ENCODE results near the gene TMEM229B. TPM values are rescaled to one million over a fixed set of nuclear protein-coding genes. Genes with fewer than 3 reads are reported as not detected.

The TMEM229B gene
- total RNA-seq, result 1 to 10 TPM; 1.2 to 4.6 (median 2.9) TPM
- polyA plus RNA-seq, result 10 to 100 TPM in 1 of 2 donors, 1 to 10 TPM in 1; 2.1 to 11.9 TPM
- long read RNA-seq, donor 1, partial matches to known transcripts, result 0 of 1 reads
- long read RNA-seq, donor 1, other reads (novel, unspliced or antisense), result 1 of 1 reads
- long read RNA-seq, donor 2, full-length matches to known transcripts, result 1 of 1 reads
- long read RNA-seq, donor 2, partial matches to known transcripts, result 0 of 1 reads
- long read RNA-seq, donor 2, other reads (novel, unspliced or antisense), result 0 of 1 reads
- long read RNA-seq, donor 3, partial matches to known transcripts, result 1 of 5 reads
- long read RNA-seq, donor 3, other reads (novel, unspliced or antisense), result 3 of 5 reads

DNA sequence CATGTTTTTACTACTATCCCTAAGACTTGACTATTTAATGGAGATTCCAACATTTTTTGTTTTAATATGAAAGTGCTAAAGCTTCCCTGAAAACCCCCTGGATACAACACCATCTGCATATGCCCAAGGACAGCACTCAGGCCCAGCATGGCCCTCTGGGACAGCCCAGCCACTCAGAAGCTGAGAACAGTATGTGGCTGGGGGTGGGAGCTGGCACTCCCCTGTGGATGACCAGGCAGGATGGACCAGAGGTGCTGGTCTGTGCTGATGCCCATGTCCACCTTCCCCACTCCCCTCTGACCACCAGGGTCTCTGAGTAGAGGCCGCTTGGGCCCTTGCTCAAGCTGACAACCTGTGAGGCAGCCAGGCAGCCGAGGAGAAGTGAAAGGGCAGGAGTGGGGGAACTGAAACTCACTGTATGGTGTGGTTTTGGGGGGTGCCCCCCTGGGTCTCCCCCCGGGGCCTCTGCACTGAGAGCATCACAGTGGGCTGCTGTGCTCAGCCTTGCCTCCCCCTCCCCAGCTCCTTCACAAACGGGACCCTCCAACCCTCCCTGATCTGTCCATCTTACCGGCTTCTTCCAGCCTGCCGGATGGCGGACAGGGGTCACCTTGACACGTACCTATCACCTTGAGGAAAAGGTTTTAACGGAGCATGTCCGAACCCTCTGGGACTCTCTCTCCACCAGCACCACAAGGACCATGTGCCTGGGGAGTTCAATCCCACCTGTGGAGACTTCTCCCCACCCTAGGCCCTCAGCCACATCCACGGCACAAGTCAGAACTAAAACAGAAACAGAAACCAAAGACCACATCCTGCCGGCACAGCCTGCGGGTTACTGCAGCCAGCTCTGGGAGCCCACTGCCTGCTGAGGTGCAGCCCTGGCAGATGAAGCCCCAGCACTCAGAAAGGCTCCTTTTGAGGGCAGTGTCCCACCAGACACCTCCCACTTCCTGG, at the start of gene TMEM229B:
TMEM229B (minus strand) TSS at position 785 of the 957 bp plus-strand sequence. CDS start 14,798 bp downstream, outside the sequence.
- Histone ChIP-seq H3K27ac (peak within 1 kb of the TSS in 1 of 2 donors; percentile 35), H3K4me3 (peak within 1 kb of the TSS; percentile 23), H3K27me3 (no peaks in the 10 kb centered on the region), H3K4me1 (ENCODE audit: insufficient read depth) (no peaks in the 10 kb centered on the region), H3K9me3 (no peaks in the 10 kb centered on the region), H3K36me3 (no peaks in the 10 kb centered on the region)
- WGBS, 3 donors, result 53 to 74% (median 71%) methylated on average over 13 of the region's 13 CpGs
- intact Hi-C loops (cut with DNase I), result no loop called here
- TF ChIP-seq POLR2A (IDR thresholded peaks at IDR 0.05) (no peak), EP300 (IDR thresholded peaks at IDR 0.05) (no peak)
- TF ChIP-seq, protein P1, sequence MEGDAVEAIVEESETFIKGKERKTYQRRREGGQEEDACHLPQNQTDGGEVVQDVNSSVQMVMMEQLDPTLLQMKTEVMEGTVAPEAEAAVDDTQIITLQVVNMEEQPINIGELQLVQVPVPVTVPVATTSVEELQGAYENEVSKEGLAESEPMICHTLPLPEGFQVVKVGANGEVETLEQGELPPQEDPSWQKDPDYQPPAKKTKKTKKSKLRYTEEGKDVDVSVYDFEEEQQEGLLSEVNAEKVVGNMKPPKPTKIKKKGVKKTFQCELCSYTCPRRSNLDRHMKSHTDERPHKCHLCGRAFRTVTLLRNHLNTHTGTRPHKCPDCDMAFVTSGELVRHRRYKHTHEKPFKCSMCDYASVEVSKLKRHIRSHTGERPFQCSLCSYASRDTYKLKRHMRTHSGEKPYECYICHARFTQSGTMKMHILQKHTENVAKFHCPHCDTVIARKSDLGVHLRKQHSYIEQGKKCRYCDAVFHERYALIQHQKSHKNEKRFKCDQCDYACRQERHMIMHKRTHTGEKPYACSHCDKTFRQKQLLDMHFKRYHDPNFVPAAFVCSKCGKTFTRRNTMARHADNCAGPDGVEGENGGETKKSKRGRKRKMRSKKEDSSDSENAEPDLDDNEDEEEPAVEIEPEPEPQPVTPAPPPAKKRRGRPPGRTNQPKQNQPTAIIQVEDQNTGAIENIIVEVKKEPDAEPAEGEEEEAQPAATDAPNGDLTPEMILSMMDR (IDR thresholded peaks at IDR 0.05), result no peak
- peak in 2 of 5 donors; percentile 25 to 39 for DNase-seq

DNA sequence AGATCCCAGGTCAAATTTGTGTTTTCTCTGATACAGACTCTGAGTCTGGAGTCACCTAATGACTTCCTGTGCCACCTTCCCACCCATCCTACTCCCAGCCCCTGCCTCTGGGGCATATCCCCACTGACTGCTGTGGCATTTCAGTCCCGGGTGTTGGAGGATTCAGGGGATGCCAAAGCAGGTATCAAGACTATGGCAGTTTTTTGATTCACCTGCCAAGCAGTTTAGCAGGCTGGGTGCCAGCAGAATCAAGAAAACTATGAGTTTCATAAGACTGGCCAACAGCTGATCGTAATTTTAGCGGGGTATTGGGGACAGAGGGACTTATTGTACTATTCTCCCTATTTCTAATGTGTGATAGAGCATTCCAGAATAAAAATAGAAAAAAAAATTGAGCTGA, 49.2 kb upstream of the TMEM229B start:
- no peak for DNase-seq
- no peaks in the 10 kb centered on the region for H3K4me1 ChIP-seq (ENCODE audit: insufficient read depth)
- WGBS, 3 donors, result 80 to 89% (median 83%) methylated on average over 3 of the region's 3 CpGs
- no peaks in the 10 kb centered on the region for H3K9me3 ChIP-seq
- H3K27me3 ChIP-seq, result no peaks in the 10 kb centered on the region
- no peaks in the 10 kb centered on the region for H3K36me3 ChIP-seq
- TF ChIP-seq, protein P1 (IDR thresholded peaks at IDR 0.05), result no peak
- TF ChIP-seq POLR2A (IDR thresholded peaks at IDR 0.05) (no peak), EP300 (IDR thresholded peaks at IDR 0.05) (no peak)
- no peak overlapping the region for H3K27ac ChIP-seq
- intact Hi-C loops (cut with DNase I), result no loop called here
- H3K4me3 ChIP-seq, result no peak overlapping the region

DNA sequence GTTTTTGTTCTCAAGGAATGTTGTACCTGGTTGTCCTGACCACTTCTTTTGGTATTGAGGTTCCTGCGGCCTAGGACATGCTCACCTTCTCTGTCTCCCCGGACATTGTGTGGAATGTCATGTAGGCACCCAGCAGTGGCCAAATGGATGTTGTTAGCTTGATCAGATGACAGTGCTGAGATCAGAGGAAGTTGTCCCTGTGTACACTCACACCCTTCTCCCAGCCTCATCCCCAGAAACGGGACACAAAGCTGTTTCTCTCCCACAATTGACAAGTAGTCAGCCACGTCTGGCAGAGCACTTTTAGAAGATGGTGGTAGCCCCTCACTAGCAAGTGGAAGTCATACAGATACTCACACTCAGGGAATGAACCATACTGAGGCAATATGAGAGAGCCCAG, 47.6 kb upstream of the TMEM229B start:
- intact Hi-C loops (cut with DNase I), result no loop called here
- DNase-seq, result no peak
- H3K36me3 ChIP-seq, result no peaks in the 10 kb centered on the region
- H3K27me3 ChIP-seq, result no peaks in the 10 kb centered on the region
- WGBS, 3 donors, result 79 to 83% (median 81%) methylated on average over 4 of the region's 4 CpGs
- H3K9me3 ChIP-seq, result no peaks in the 10 kb centered on the region
- TF ChIP-seq POLR2A (IDR thresholded peaks at IDR 0.05) (no peak), EP300 (IDR thresholded peaks at IDR 0.05) (no peak)
- TF ChIP-seq, protein P1 (IDR thresholded peaks at IDR 0.05), result no peak
- H3K4me1 ChIP-seq (ENCODE audit: insufficient read depth), result no peaks in the 10 kb centered on the region
- no peak overlapping the region for H3K4me3 ChIP-seq
- no peak overlapping the region for H3K27ac ChIP-seq

DNA sequence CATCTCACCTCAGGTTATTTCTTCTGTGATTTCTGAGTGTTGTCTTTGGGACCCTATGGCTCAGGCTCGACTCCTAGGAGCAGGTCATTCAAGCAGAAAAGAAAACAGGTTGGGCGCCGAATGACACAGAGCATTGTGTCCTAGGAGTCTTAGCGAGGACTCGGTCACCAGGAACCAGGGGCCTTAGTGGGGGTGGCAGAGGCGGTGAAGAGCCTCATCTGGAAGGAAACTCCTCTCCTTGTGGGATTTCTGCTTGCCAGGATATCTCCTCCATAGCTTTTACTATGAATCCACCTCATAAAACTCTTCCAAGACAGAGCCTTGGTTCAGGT, 45.2 kb upstream of the TMEM229B start:
- Histone ChIP-seq H3K27me3 (no peaks in the 10 kb centered on the region), H3K36me3 (no peaks in the 10 kb centered on the region), H3K9me3 (no peaks in the 10 kb centered on the region), H3K4me3 (peak overlapping the region; percentile 54), H3K27ac (no peak overlapping the region), H3K4me1 (ENCODE audit: insufficient read depth) (no peaks in the 10 kb centered on the region)
- intact Hi-C loops (cut with DNase I), result no loop called here
- 28 to 35% (median 31%) methylated on average over 6 of the region's 6 CpGs for WGBS, 3 donors
- no peak for DNase-seq
- TF ChIP-seq POLR2A (IDR thresholded peaks at IDR 0.05), result no peak
